Panc1 (cell line): Measurements from ENCODE around the gene PSMB8. TPM values are rescaled to one million over a fixed set of nuclear protein-coding genes. Genes with fewer than 3 reads are reported as not detected.
A peak's percentile ranks its signal among the peaks of the same experiment; 100 is the strongest.
"Not testable (repeated sequence)": the region's sequence is repeated elsewhere in the genome, so short reads cannot be mapped to it uniquely, and the experiment has no call there.

Experiments used
- ATAC-seq: fragments of 200-7000 bp; cut with Tn5 transposase; 2 replicates; pipeline ENCODE4 v1.9.1; 2020; ENCODE audit warnings: mild to moderate bottlenecking, moderate library complexity
- BruUV-seq: library from RNA; stranded (reverse); fragments of 400-500 nt; replicated peaks from 2 replicates; lab custom pipeline; 2021; lab: Mats Ljungman, UMichigan
- CTCF ChIA-PET: fragments of 300-600 bp; sonication (Branson Sonifier 250); formaldehyde crosslinking; loops from one replicate; lab custom pipeline; 2022; ENCODE audit warnings: antibody characterized with exemption; lab: Charles Lee
- POLR2A ChIA-PET: fragments of 300-600 bp; sonication (Branson Sonifier 250); formaldehyde crosslinking; loops from one replicate; lab custom pipeline; 2022; ENCODE audit warnings: antibody characterized with exemption; lab: Charles Lee
- DNase-seq: peaks from one replicate; pipeline ENCODE4 v3.0.0-alpha.2; 2010; ENCODE audit warnings: low read depth, low spot score
- H3K27ac ChIP-seq: 2 replicates; pipeline ENCODE4 v1.5.1; 2011; ENCODE audit warnings: mild to moderate bottlenecking, low read length, inconsistent platforms
- H3K27me3 ChIP-seq: fragments of 200-500 bp; sonication (Bioruptor generic); 2 replicates; pipeline ENCODE4 v1.6.0; 2014; ENCODE audit warnings: low read length, inconsistent platforms; ENCODE audit not compliant: control insufficient read depth, insufficient read depth
- H3K36me3 ChIP-seq: fragments of 200-500 bp; sonication (Bioruptor generic); 2 replicates; pipeline ENCODE4 v1.5.1; 2014; ENCODE audit warnings: inconsistent platforms, mild to moderate bottlenecking, low read length, moderate library complexity; ENCODE audit not compliant: control insufficient read depth, insufficient read depth
- H3K4me1 ChIP-seq: 2 replicates; pipeline ENCODE4 v1.5.1; 2011; ENCODE audit warnings: inconsistent platforms, mild to moderate bottlenecking, low read length, moderate library complexity; ENCODE audit not compliant: control insufficient read depth, insufficient read depth
- H3K4me3 ChIP-seq, 2 experiments: 2 replicates each; pipeline ENCODE4 v1.5.1; 2011 to 2012; ENCODE audit warnings: low read depth in 2 of 2, low read length in 2 of 2, mild to moderate bottlenecking in 2 of 2, inconsistent platforms in 1 of 2, moderate library complexity in 1 of 2
- H3K9me3 ChIP-seq: fragments of 200-500 bp; sonication (Bioruptor generic); 2 replicates; pipeline ENCODE4 v1.5.1; 2014; ENCODE audit warnings: low read depth, mild to moderate bottlenecking, inconsistent platforms, low read length, moderate library complexity; ENCODE audit not compliant: control insufficient read depth, insufficient read depth
- CTCF ChIP-seq: fragments of 450-650 bp; IDR thresholded peaks from 2 replicates; pipeline ENCODE4 v1.5.1; 2017; ENCODE audit warnings: mild to moderate bottlenecking
- POLR2AphosphoS5 ChIP-seq: IDR thresholded peaks from 2 replicates; pipeline ENCODE4 v1.6.1; 2012; ENCODE audit warnings: mild to moderate bottlenecking, low read depth, low read length, moderate library complexity
- REST ChIP-seq, 2 experiments: IDR thresholded peaks; 2 replicates each; pipeline ENCODE4 v1.6.1; 2011 to 2012; ENCODE audit warnings: low read depth in 2 of 2, control low read depth in 1 of 2, low read length in 1 of 2, mild to moderate bottlenecking in 1 of 2, moderate library complexity in 1 of 2; ENCODE audit not compliant: insufficient read depth in 1 of 2
- SIN3A ChIP-seq: IDR thresholded peaks from 2 replicates; pipeline ENCODE4 v1.6.1; 2012; ENCODE audit warnings: low read depth, mild to moderate bottlenecking, low read length, moderate library complexity, borderline replicate concordance; ENCODE audit not compliant: insufficient read depth
- TCF7L2 ChIP-seq: IDR thresholded peaks from 2 replicates; pipeline ENCODE4 v1.6.1; 2011; ENCODE audit warnings: mild to moderate bottlenecking, low read depth, low read length, inconsistent platforms
- in situ Hi-C: cut with HindIII; loops from 2 replicates; pipeline ENCODE4 v1.10.0; 2016; ENCODE audit warnings: low sequenced_read_pairs, low pct_unique_long_range_greater_than_20kb
- intact Hi-C: fragments of 100-400 bp; cut with micrococcal nuclease; formaldehyde crosslinking; loops from one replicate; pipeline ENCODE4 v1.10.0; 2022; ENCODE audit not compliant: unreplicated experiment
- total RNA-seq: library from RNA; stranded (reverse); gene quantifications from one replicate; pipeline ENCODE4 v1.2.1, GENCODE V29; 2021; ENCODE audit not compliant: unreplicated experiment

PSMB8 gene
- total RNA-seq, 1 experiment from 2014 or later, result 43.8 TPM

- Histone ChIP-seq H3K4me3 (no peak overlapping the region), H3K36me3 (no peaks in the 10 kb centered on the region), H3K27ac (no peak overlapping the region), H3K9me3 (no peaks in the 10 kb centered on the region), H3K27me3 (peaks cover 5% of the 10 kb centered on the region), H3K4me1 (no peaks in the 10 kb centered on the region)
- CTCF ChIA-PET, result no interaction called here
- in situ Hi-C loops, result no loop called here
- intact Hi-C loops, result no loop called here
- ATAC-seq (no peak), DNase-seq (no peak)
- BruUV-seq, result no TSS peak
- no peak for TF ChIP-seq SIN3A
- TF ChIP-seq POLR2AphosphoS5, result no peak
- TF ChIP-seq TCF7L2, result no peak
- no peak for TF ChIP-seq REST (IDR thresholded peaks at IDR 0.05; ENCODE audit: insufficient read depth in 1 of 2, low read depth in 2 of 2, low read length in 1 of 2)
- no peak for TF ChIP-seq CTCF
- POLR2A ChIA-PET, result interaction anchor here (0.7 kb wide), 1 partner anchor 23 kb away, joined by 3 read pairs; the partner anchor contains the start of gene TAP1
Measured at GRCh38 chr6:32876603-32877002, 32.8 kb upstream of the PSMB8 start.

GRCh38 chr6:32873947-32874346 lies 30.1 kb upstream of the PSMB8 start:
- H3K4me1 ChIP-seq, H3K27ac ChIP-seq, BruUV-seq, H3K9me3 ChIP-seq, CTCF ChIA-PET, DNase-seq, in situ Hi-C loops, H3K36me3 ChIP-seq, intact Hi-C loops, H3K4me3 ChIP-seq, ATAC-seq: not testable (repeated sequence)
- POLR2A ChIA-PET, result interaction anchor here (0.6 kb wide), 1 partner anchor 70 kb away, joined by 9 read pairs; no protein-coding TSS in a partner anchor
- H3K27me3 ChIP-seq, result peaks cover 15% of the 10 kb centered on the region

- ChIA-PET POLR2A (no interaction called here), CTCF (interaction anchor here (0.6 to 2.3 kb wide), 12 partner anchors 9 to 437 kb away, joined by 3 to 56 read pairs (median 4); partner anchors contain the start of genes PSMB9, TAP1 and TAP2)
- Histone ChIP-seq H3K27me3 (peaks cover 10% of the 10 kb centered on the region; the same call in 1 of the 2 replicates), H3K27ac (no peak overlapping the region), H3K9me3 (no peaks in the 10 kb centered on the region), H3K36me3 (no peaks in the 10 kb centered on the region), H3K4me3 (no peak overlapping the region), H3K4me1 (0 out of 2 replicates have a peak, but pooled peaks cover 3% of the 10 kb centered on the region)
- intact Hi-C loops, result loop anchor here (10.0 kb wide), 1 partner anchor 454 kb away; no protein-coding TSS in a partner anchor
- ATAC-seq, result peak; percentile 94
- in situ Hi-C loops, result no loop called here
- BruUV-seq, result no TSS peak
- no peak for TF ChIP-seq POLR2AphosphoS5
- TF ChIP-seq CTCF, result peak; percentile 81; the same call in 1 of the 2 replicates
- TF ChIP-seq TCF7L2, result no peak
- no peak for TF ChIP-seq SIN3A
- DNase-seq, result peak; percentile 57
Measured at GRCh38 chr6:32868257-32868788, 24.5 kb upstream of the PSMB8 start.
